HEK293T (cell line): ENCODE results near the gene SLC66A1.

Experiments
- BHLHE40 ChIP-seq: fragments of 450-650 bp; IDR thresholded peaks from 2 replicates; pipeline ENCODE4 v1.6.1; 2016; ENCODE audit warnings: mild to moderate bottlenecking, moderate library complexity, borderline replicate concordance
- CTBP1 ChIP-seq: fragments of 450-650 bp; IDR thresholded peaks from 2 replicates; pipeline ENCODE4 v1.6.1; 2016; ENCODE audit warnings: borderline replicate concordance
- ELF4 ChIP-seq: fragments of 450-650 bp; IDR thresholded peaks from 2 replicates; pipeline ENCODE4 v1.6.1; 2017; ENCODE audit warnings: antibody characterized with exemption
- FOXA1 ChIP-seq: fragments of 450-650 bp; IDR thresholded peaks from 2 replicates; pipeline ENCODE4 v1.6.1; 2016; ENCODE audit warnings: mild to moderate bottlenecking
- FOXK2 ChIP-seq: fragments of 450-650 bp; IDR thresholded peaks from 2 replicates; pipeline ENCODE4 v1.6.1; 2016; ENCODE audit warnings: mild to moderate bottlenecking
- FOXM1 ChIP-seq: fragments of 450-650 bp; IDR thresholded peaks from 2 replicates; pipeline ENCODE4 v1.6.1; 2017; ENCODE audit warnings: mild to moderate bottlenecking, borderline replicate concordance
- PKNOX1 ChIP-seq: fragments of 450-650 bp; IDR thresholded peaks from 2 replicates; pipeline ENCODE4 v1.6.1; 2016
- SP1 ChIP-seq: fragments of 450-650 bp; IDR thresholded peaks from 2 replicates; pipeline ENCODE4 v1.6.1; 2017
- SUZ12 ChIP-seq: fragments of 450-650 bp; IDR thresholded peaks from 2 replicates; pipeline ENCODE4 v1.6.1; 2016; ENCODE audit warnings: mild to moderate bottlenecking
- ZNF384 ChIP-seq: fragments of 450-650 bp; IDR thresholded peaks from 2 replicates; pipeline ENCODE4 v1.6.1; 2016

- no peak for TF ChIP-seq ZNF384
- TF ChIP-seq SP1, result no peak
- no peak for TF ChIP-seq CTBP1
- TF ChIP-seq PKNOX1, result no peak
- TF ChIP-seq FOXM1, result no peak
- no peak for TF ChIP-seq FOXA1
- TF ChIP-seq SUZ12, result no peak
- no peak for TF ChIP-seq BHLHE40
- TF ChIP-seq FOXK2, result no peak
- no peak for TF ChIP-seq ELF4
Measured at GRCh38 chr1:19309123-19309813, 2.9 kb upstream of the SLC66A1 start.
